Fibroblast of pulmonary artery (primary cell): Measurements from ENCODE around the gene RECQL5.
"Not testable (repeated sequence)": the region's sequence is repeated elsewhere in the genome, so short reads cannot be mapped to it uniquely, and the experiment has no call there.

Source experiments
- DNase-seq: peaks from one replicate; pipeline ENCODE4 v3.0.0-alpha.2; 2010; ENCODE audit warnings: low read depth
- H3K4me3 ChIP-seq: replicated peaks from 2 replicates; pipeline ENCODE4 v1.5.1; 2011; ENCODE audit warnings: low read depth, mild to moderate bottlenecking, control low read depth, low read length, moderate library complexity
- TF ChIP-seq, protein P1 (sequence below): IDR thresholded peaks from 2 replicates; pipeline ENCODE4 v1.5.1; 2011; ENCODE audit warnings: mild to moderate bottlenecking, control low read depth, low read length, inconsistent platforms; ENCODE audit errors: missing control alignments

RECQL5 gene

DNA sequence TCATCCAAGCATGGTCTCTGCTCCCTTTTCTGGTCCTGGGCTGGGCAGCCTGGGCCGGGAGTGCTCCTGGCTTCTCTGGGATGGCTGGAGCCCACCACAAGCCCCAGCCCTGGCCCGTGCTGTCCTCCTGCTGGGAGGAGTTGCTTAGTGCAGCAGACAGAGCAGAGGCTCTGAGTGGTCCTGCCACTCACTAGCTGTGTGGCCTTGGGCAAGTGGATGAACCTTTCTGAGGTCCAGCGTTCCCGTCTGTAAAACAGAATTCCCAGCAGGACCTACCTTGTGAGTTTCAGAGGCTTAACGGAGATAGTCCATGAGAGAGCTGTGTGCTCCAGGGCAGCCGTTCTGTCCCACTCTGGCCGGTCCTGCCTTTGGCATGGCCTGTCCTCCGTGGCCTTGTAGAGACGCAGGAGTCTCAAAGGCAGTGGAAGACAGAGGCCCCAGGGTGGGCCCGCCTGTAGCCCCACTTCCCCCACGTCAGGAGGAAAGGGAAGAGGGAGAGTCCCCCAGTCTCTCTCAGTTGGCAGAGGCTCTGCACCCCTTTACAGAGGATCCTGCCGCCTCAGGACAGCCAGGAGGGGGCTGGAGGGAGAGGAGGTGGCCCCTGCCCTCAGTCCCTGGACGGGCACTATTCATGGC is 71.6 kb downstream of the RECQL5 start:
- DNase-seq, result no peak
- TF ChIP-seq, protein P1, sequence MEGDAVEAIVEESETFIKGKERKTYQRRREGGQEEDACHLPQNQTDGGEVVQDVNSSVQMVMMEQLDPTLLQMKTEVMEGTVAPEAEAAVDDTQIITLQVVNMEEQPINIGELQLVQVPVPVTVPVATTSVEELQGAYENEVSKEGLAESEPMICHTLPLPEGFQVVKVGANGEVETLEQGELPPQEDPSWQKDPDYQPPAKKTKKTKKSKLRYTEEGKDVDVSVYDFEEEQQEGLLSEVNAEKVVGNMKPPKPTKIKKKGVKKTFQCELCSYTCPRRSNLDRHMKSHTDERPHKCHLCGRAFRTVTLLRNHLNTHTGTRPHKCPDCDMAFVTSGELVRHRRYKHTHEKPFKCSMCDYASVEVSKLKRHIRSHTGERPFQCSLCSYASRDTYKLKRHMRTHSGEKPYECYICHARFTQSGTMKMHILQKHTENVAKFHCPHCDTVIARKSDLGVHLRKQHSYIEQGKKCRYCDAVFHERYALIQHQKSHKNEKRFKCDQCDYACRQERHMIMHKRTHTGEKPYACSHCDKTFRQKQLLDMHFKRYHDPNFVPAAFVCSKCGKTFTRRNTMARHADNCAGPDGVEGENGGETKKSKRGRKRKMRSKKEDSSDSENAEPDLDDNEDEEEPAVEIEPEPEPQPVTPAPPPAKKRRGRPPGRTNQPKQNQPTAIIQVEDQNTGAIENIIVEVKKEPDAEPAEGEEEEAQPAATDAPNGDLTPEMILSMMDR, result no peak
- no peak overlapping the region for H3K4me3 ChIP-seq

DNA sequence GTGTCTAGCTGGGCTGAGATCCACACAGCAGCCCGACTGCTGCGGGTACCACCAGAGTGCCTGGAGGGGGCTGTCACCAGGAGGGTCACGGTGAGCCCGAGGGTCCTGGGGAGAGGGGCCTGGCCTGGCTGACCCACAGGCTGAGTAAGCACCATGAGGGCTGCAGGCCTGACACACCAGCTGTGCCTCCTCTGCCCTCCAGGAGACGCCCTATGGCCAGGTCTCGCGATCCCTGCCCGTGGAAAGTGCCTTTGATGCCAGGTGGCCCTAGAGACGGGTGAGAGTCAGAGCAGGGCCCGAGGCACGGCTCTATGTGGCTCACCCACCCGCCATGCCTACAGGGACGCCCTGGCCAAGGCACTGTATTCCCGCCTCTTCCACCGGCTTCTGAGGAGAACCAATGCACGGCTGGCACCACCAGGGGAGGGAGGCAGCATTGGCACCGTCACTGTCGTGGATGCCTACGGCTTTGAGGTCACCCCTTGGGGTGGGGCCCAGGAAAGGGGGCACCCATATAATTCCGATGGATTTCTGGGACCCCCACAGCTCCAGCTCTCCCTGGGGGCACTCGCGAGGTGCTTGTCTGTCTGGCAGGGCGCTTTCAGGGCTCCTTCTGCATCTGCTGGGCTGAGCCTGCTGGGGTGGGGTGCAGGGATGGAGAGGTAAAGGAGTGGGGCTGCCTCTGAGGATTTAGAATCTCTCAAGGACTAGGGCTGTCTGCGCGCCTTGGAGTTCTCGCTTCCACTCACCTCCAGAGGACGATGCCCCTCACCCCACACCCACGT is 72.3 kb downstream of the RECQL5 start:
- TF ChIP-seq, protein P1, result no peak
- H3K4me3 ChIP-seq, result no peak overlapping the region
- no peak for DNase-seq

DNA sequence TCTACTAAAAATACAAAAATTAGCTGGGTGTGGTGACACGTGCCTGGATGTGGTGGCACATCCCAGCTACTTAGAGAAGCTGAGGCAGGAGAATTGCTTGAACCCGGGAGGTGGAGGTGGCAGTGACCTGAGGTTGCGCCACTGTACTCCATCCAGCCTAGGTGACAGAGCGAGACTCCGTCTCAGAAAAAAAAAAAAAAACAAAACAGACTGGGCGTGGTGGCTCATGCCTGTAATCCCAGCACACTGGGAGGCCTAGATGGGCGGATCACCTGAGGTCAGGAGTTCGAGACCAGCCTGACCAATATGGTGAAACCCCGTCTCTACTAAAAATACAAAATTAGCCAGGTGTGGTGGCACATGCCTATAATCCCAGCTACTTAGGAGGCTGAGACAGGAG is 73.5 kb downstream of the RECQL5 start:
- DNase-seq, H3K4me3 ChIP-seq: not testable (repeated sequence)

DNA sequence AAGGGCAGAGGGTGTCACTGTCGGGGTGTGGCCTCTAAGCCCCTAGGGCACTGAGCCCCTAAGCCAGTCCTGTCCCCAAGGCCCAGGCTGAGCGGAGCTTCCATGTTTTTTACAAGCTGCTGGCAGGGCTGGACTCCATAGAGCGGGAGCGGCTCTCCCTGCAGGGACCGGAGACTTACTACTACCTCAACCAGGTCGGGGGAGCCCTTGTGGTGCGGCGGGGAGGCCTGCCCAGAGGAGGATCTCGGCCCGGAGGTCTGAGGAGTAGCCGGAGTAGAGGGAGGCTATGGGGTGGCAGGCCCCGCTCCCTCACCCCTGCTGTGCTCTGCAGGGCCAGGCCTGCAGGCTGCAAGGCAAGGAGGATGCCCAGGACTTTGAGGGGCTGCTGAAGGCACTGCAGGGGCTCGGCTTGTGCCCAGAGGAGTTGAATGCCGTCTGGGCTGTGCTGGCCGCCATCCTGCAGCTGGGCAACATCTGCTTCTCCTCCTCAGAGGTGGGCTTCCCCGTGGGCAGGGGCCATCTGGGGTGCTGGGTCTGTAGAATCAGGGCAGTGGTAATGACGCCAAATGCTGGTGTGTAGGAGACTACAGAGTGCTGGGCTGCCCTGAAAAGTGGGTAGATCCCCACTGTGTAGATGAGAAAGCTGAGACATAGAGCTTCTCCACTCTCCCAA is 74.5 kb downstream of the RECQL5 start:
- no peak for DNase-seq
- TF ChIP-seq, protein P1, result no peak
- no peak overlapping the region for H3K4me3 ChIP-seq

DNA sequence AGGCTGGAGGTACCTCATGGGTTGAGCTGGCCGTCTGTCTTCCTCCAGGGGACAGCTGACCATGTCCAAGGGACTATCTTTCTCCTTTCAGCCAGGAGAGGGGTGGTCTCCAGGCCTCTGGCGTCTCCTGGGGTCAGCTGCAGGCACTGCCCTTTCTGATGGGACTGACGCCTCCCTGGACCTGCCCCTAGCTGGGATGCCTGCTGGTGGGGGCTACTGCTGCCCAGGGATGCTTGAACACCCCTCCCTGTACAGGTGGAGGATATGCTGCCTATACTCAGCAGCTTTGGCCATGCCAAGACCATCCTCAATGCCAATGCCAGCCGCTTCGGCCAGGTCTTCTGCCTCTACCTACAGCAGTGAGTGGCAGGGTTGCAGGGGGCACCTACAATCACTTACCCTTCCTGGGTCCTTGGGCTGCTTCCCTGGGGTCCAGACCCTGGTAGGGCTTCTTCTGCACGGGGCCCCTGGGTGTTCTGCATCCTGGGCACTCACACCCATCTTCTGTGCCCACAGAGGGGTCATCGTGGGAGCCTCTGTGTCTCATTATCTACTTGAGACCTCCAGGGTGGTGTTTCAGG is 75.1 kb downstream of the RECQL5 start:
- TF ChIP-seq, protein P1, result no peak
- DNase-seq, result no peak
- H3K4me3 ChIP-seq, result no peak overlapping the region

DNA sequence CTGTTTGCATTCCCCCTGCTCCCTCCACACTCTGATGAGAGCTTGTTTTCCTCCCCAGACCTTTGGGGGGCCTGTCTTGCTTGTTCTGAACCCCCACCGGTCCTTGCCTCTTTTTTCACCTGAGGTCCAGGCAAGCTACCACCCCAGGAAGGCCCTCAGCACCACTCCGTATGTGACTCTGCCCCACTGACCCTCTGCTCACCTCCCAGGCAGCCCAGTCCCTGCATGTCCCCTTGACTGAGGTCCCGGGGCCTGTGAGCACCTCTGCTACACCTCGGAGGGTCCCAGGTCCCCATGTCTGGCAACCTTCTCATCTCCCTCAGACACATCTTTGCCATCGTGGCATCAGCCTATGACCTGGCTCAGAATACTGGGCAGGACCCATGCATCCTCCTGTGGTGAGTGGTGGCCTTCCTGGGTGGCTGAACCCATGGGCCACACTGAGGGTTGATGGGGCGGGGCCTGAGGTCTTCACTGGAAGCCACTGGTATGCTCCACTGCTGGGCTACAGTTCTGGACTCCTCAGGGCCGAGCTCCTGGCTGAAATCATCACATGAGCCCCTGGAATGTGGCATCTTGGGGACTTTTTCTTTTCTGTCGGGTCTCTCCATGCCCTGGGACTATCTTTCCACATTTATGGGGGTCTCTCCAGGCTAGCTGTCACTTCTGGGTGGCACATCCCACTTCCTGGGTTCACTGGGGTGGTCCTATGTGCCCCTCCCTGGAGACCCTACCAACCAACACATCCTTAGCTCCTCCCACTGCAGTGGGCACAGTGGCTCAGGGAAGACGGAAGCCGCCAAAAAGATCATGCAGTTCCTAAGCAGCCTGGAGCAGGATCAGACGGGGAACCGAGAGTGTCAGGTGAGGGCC is 75.9 kb downstream of the RECQL5 start:
- H3K4me3 ChIP-seq, result no peak overlapping the region
- DNase-seq, result no peak
- TF ChIP-seq, protein P1, result no peak
